Measurements from ENCODE around the gene GLIS1. TPM values are rescaled to one million over a fixed set of nuclear protein-coding genes. Genes with fewer than 3 reads are reported as not detected.

The GLIS1 gene
- total and polyA plus RNA-seq, 2 of the 8 experiments (the other 6 are each of a cell fraction or from before 2014, with no cell fraction given), result 0.15 to 0.22 TPM

GRCh38 chr1:53468374-53468773 is 270.6 kb downstream of the GLIS1 start:
- Histone ChIP-seq H3K9me3 (ENCODE audit: insufficient read depth in 2 of 2, low read depth in 1 of 2, low read length in 1 of 2) (0 out of 4 replicates have a peak, but pooled peaks cover 0 to 3% of the 10 kb centered on the region in 2 experiments), H3K79me2 (ENCODE audit: control insufficient read depth in 1 of 2, insufficient read depth in 2 of 2, low read length in 2 of 2) (no peaks in the 10 kb centered on the region), H3K27me3 (replicated peaks in 1 of 4; ENCODE audit: control insufficient read depth in 3 of 4, extremely low read depth in 1 of 4, insufficient read depth in 3 of 4, low read length in 3 of 4) (peaks cover 0 to 6% (median 2%) of the 10 kb centered on the region in 4 experiments; a peak in 4 of 7 replicates), H3K9ac (replicated peaks in 1 of 4; ENCODE audit: extremely low read depth in 1 of 4, low read depth in 3 of 4, low read length in 3 of 4) (no peak overlapping the region), H3K4me1 (replicated peaks in 1 of 4; ENCODE audit: control insufficient read depth in 3 of 4, insufficient read depth in 4 of 4, low read length in 3 of 4) (peaks cover 0 to 7% (median 4%) of the 10 kb centered on the region in 4 experiments; a peak in 5 of 7 replicates), H2BK12ac (ENCODE audit: low read depth, low read length) (peak overlapping the region; percentile 5; the same call in 1 of the 2 replicates), H3K79me1 (ENCODE audit: low read depth, low read length) (no peaks in the 10 kb centered on the region), H2BK120ac (replicated peaks; ENCODE audit: low read depth, low read length) (no peak overlapping the region), H4K5ac (ENCODE audit: insufficient read length, low read depth, low read length) (no peak overlapping the region), H3K4me3 (ENCODE audit: extremely low read depth in 1 of 4, insufficient read depth in 2 of 4, low read depth in 3 of 4, low read length in 4 of 4) (no peak overlapping the region), H4K91ac (replicated peaks; ENCODE audit: insufficient read length, low read length) (no peak overlapping the region), H3K27ac (ENCODE audit: low read depth, low read length) (no peak overlapping the region), H3K36me3 (ENCODE audit: control insufficient read depth in 2 of 4, insufficient read depth in 4 of 4, low read length in 3 of 4) (no peaks in the 10 kb centered on the region), H3K18ac (ENCODE audit: extremely low read depth, low read length) (no peak overlapping the region), H4K8ac (ENCODE audit: extremely low read depth, insufficient read depth, low read length) (no peak overlapping the region), H2BK5ac (ENCODE audit: low read depth, low read length) (no peak overlapping the region), H3K14ac (ENCODE audit: insufficient read length) (no peak overlapping the region), H2BK20ac (ENCODE audit: low read length) (no peak overlapping the region), H3K56ac (replicated peaks; ENCODE audit: insufficient read length, low read depth, low read length) (no peak overlapping the region), H3K4ac (replicated peaks; ENCODE audit: insufficient read length, low read depth, low read length) (no peak overlapping the region), H2AK5ac (ENCODE audit: low read depth, low read length) (no peak overlapping the region), H3K4me2 (ENCODE audit: insufficient read depth in 1 of 2, low read depth in 2 of 2, low read length in 2 of 2) (no peak overlapping the region), H4K20me1 (replicated peaks in 1 of 2; ENCODE audit: control insufficient read depth in 1 of 2, insufficient read depth in 2 of 2, low read length in 2 of 2) (no peaks in the 10 kb centered on the region), H2BK15ac (ENCODE audit: low read length) (no peak overlapping the region), H2AFZ (ENCODE audit: low read length) (no peak overlapping the region), H3K23me2 (ENCODE audit: low read depth, low read length) (no peaks in the 10 kb centered on the region), H3K23ac (ENCODE audit: insufficient read length) (no peak overlapping the region)
- WGBS, 2 experiments (ENCODE audit: extremely low coverage in 1 of 2, insufficient coverage in 1 of 2, insufficient read length in 1 of 2, insufficient replicate concordance in 2 of 2, low coverage in 1 of 2, low lambda C conversion rate in 2 of 2, missing lambda C conversion rate in 1 of 2), result 82% methylated on average over 2 of the region's 2 CpGs; no CpG with 5 or more reads in 1 of the 2 experiments
- ChIA-PET CTCF (ENCODE audit: partially characterized antibody) (interaction anchor here (0.6 to 16.5 kb wide), 12 partner anchors 14 to 284 kb away, joined by 3 to 248 read pairs (median 5); partner anchors contain the start of gene DMRTB1), POLR2A (ENCODE audit: partially characterized antibody) (no interaction called here)
- FAIRE-seq (no peak), DNase-seq (ENCODE audit: low read depth in 1 of 2, low spot score in 2 of 2) (no peak)
- no peak for TF ChIP-seq KDM1A (IDR thresholded peaks at IDR 0.05; ENCODE audit: borderline replicate concordance, low read length)
- no peak for TF ChIP-seq JUND (IDR thresholded peaks at IDR 0.05; ENCODE audit: low read length)
- TF ChIP-seq BRCA1 (IDR thresholded peaks at IDR 0.05; ENCODE audit: low read depth, low read length), result no peak
- TF ChIP-seq RAD21 (IDR thresholded peaks at IDR 0.05 in 1 of 2, conservative IDR thresholded peaks at IDR 0.05 in 1 of 2; ENCODE audit: low read depth in 2 of 2, low read length in 2 of 2), result no peak
- no peak for TF ChIP-seq CBX5 (IDR thresholded peaks at IDR 0.05; ENCODE audit: low read depth, low read length)
- TF ChIP-seq NANOG (IDR thresholded peaks at IDR 0.05; ENCODE audit: insufficient read depth, low read depth, low read length, poor library complexity, severe bottlenecking), result no peak
- TF ChIP-seq EP300 (IDR thresholded peaks at IDR 0.05; ENCODE audit: borderline replicate concordance in 1 of 2, low read depth in 2 of 2, low read length in 2 of 2), result no peak
- no peak for TF ChIP-seq KDM4A (IDR thresholded peaks at IDR 0.05; ENCODE audit: low read depth, low read length, severe bottlenecking)
- no peak for TF ChIP-seq SIX5 (IDR thresholded peaks at IDR 0.05; ENCODE audit: low read depth, low read length)
- TF ChIP-seq ZNF274 (IDR thresholded peaks at IDR 0.05; ENCODE audit: borderline replicate concordance, extremely low read depth, low read length), result no peak

Data from H1 (cell line).